Spinal cord (tissue), 10 donors: Measurements from ENCODE around the gene SDF4. TPM values are rescaled to one million over a fixed set of nuclear protein-coding genes. Genes with fewer than 3 reads are reported as not detected.

ENCODE experiments used
- DNase-seq, 6 donors: peaks; one replicate each; pipeline versions ENCODE4 v3.0.0 to v3.0.0-alpha.2; 2013 to 2015; ENCODE audit warnings: low spot score in 6 of 6, low read depth in 4 of 6
- H3K27ac ChIP-seq: one replicate; pipeline ENCODE4 v1.5.1; 2013; ENCODE audit warnings: low read depth, low read length, control low read depth
- H3K27me3 ChIP-seq: one replicate; pipeline ENCODE4 v1.6.1; 2013; ENCODE audit warnings: low read length; ENCODE audit not compliant: control insufficient read depth, insufficient read depth
- H3K36me3 ChIP-seq: one replicate; pipeline ENCODE4 v1.6.1; 2013; ENCODE audit warnings: low read length; ENCODE audit not compliant: control insufficient read depth, insufficient read depth
- H3K4me1 ChIP-seq: one replicate; pipeline ENCODE4 v1.6.1; 2013; ENCODE audit warnings: low read length; ENCODE audit not compliant: control insufficient read depth, insufficient read depth
- H3K4me3 ChIP-seq: one replicate; pipeline ENCODE4 v1.5.1; 2013; ENCODE audit warnings: low read depth, low read length, control low read depth
- H3K9me3 ChIP-seq: one replicate; pipeline ENCODE4 v1.6.1; 2013; ENCODE audit warnings: low read length; ENCODE audit not compliant: control insufficient read depth, insufficient read depth
- WGBS: methylation state at CpG from one replicate; pipeline ENCODE4 v1.1.5; 2013; ENCODE audit warnings: missing lambda C conversion rate; ENCODE audit not compliant: insufficient coverage; 5-methylcytosine and 5-hydroxymethylcytosine counted together
- polyA plus RNA-seq, 2 donors: library from polyadenylated mRNA; unstranded; fragments of 120-200 nt; gene quantifications; one replicate each; pipeline ENCODE4 v1.2.1, GENCODE V29; 2013; ENCODE audit not compliant: insufficient read length in 2 of 2
- total RNA-seq, 2 donors: library from RNA; depleted of rRNA in 1 of 2; stranded (reverse); fragments of 120-200 nt in 1 of 2; fragments of >200 nt in 1 of 2; gene quantifications; one replicate each; pipeline versions ENCODE4 v1.2.3 to v1.2.4, GENCODE V29; 2013 to 2014
- donor health status: healthy.

Gene SDF4
- total and polyA plus RNA-seq, 4 donors: 31.0 to 160 (median 106) TPM

DNA sequence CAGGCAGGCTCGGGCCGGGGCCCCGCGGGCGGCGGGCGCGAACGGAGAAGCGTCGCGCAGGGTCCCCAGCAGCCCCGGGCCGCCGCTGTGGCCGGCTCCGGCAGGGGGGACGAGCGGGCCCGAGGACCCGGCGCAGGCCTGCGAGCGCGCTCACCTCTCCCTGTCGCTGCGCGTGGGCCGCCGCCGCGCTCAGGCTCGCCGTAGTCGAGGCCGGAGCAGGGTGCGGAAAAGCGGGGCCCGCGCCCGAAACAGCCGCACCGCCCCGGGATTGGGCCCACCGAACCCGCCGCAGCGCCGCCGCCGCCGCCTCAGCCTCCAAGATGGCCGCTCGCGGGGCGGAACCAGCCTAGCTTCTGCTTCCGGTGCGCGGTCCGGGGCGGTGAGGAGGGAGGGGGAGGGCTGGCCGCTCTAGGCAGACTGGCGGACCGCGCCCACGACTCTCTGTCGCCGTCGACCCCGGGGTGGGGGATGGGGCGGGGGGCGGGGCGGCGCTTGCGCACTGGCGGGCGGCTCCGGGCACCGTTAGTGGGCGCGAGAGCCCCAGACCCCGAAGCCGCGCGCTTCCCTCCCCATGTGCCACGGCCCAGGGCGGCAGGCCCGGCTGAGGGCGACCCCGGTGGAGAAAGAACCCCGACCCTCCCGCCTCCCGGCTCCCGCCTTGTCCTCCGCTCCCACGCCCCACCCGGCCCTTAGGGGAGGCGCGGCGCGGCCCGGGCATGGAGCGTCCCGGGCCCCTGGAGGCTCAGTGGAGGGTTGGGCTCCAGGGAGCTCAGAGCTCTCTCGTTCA is 41.9 kb upstream of the SDF4 start, which contains the start of gene UBE2J2:
Gene UBE2J2, minus strand, starts transcription at position 343 of the 787 bp plus-strand sequence. CDS start 5,862 bp downstream, outside the sequence.
- H3K9me3 ChIP-seq: no peaks in the 10 kb centered on the region
- no peak within 1 kb of the TSS for H3K27ac ChIP-seq
- H3K4me3 ChIP-seq: peak within 1 kb of the TSS; percentile 78
- no peaks in the 10 kb centered on the region for H3K27me3 ChIP-seq
- H3K4me1 ChIP-seq: peaks cover 44% of the 10 kb centered on the region
- WGBS: under 1% methylated on average over 102 of the region's 105 CpGs
- DNase-seq: peak in 5 of 6 donors; percentile 78 to 97 (median 89)
- H3K36me3 ChIP-seq: peaks cover 39% of the 10 kb centered on the region

DNA sequence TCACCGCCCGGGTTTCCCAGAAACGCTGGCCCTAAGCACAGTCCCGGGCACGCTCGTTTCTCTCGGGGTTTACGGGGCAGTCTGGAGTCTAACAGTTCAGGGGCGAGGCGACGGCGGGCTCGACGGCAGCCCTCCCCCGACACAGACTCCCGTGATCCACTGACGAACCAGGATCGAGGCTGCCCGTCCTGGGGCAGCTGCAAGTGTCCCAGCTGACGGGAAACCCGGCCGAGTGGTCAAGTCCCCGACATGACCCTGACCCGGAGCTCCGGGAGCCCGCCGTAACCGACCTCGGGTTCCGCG is 41.4 kb upstream of the SDF4 start:
- DNase-seq: no peak
- Histone ChIP-seq H3K4me3 (peak overlapping the region; percentile 78), H3K4me1 (peaks cover 44% of the 10 kb centered on the region), H3K27ac (no peak overlapping the region), H3K36me3 (peaks cover 44% of the 10 kb centered on the region), H3K9me3 (no peaks in the 10 kb centered on the region), H3K27me3 (no peaks in the 10 kb centered on the region)
- WGBS: under 1% methylated on average over 31 of the region's 31 CpGs

DNA sequence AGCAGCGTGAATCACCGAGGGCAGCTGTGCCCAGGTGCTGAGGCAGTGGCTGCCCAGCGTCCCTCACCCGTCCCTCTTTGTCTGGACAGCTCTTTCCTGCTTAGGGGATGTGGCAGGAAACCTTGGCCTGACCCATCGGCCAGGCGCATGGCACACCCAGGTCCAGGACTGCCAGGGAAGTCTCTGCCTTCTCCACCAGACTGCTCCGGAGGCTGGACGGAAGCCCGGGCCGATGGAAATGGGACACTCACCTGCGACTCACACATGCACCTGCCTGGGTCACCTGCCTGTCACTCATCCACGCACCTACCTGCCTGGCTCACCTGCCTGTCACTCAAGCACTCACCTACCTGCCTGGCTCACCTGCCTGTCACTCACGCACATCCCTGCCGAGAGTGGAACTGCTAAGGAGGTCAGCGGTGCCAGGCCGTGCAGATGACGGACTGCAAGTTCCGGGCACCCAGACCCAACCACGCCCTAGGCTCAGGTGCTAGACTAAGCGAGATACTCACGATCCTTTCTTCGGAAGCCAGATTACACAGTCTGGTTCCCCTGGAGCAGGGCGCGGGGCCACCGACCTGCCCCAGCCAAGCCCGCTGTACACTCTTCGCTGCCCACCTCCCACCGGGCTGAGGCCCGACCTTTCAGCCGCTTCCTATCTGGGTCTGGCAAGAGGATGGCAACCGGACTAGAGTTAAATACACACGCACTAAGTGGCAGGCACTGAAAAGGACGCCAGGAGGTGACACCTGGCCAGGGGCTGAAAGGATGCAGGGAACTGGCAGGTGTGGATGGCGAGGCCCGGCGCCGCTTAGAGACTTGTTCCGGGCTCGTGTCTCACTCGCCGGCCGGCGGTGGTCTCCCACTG is 40.8 kb upstream of the SDF4 start:
- Histone ChIP-seq H3K27me3 (no peaks in the 10 kb centered on the region), H3K27ac (no peak overlapping the region), H3K36me3 (peaks cover 50% of the 10 kb centered on the region), H3K9me3 (no peaks in the 10 kb centered on the region), H3K4me3 (peak overlapping the region; percentile 78), H3K4me1 (peaks cover 44% of the 10 kb centered on the region)
- no peak for DNase-seq
- WGBS: 52% methylated on average over 43 of the region's 43 CpGs

DNA sequence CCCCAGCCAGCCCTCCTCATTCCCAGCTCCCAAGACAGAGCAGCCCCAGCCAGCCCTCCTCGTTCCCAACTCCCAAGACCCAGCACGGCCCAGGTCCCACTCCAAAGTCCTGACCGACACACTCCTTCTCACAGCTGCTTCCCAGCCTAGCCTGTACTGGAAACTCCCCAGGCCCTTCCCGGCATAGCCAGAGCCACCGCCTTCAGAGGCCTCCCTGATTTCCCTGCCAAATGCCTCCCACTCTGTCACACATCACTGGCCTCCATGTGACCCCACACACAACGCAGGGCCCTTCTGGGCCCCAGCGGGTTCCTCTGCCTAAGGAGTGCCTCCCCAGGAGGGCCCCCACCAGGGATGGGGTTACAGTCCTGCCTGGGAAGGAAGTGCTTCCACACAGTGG is 39.0 kb upstream of the SDF4 start:
- no peak overlapping the region for H3K4me3 ChIP-seq
- H3K27ac ChIP-seq: no peak overlapping the region
- 95% methylated on average over 7 of the region's 7 CpGs for WGBS
- H3K9me3 ChIP-seq: no peaks in the 10 kb centered on the region
- H3K27me3 ChIP-seq: no peaks in the 10 kb centered on the region
- no peak for DNase-seq
- peaks cover 65% of the 10 kb centered on the region for H3K36me3 ChIP-seq
- peaks cover 44% of the 10 kb centered on the region for H3K4me1 ChIP-seq

DNA sequence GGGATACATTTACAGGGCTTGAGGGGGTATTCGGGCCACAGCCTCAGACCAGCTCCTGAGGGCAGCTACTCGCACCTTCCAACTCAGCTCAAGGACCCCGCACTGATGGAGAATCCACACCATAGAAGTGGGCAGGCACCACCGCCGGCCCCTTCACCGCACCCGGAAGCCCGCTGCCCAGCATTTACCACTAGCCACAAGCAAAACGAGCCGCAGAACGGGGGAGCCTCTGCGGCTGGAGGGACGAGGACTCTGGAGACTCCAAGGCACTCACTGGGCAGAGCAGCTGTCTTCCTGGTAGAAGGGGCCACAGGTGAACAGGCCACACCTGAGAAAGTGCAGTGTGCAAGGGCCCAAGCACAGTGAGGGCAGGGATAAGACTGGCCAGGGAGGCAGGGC is 36.5 kb upstream of the SDF4 start:
- peaks cover 83% of the 10 kb centered on the region for H3K36me3 ChIP-seq
- no peak for DNase-seq
- H3K27ac ChIP-seq: no peak overlapping the region
- WGBS: 95% methylated on average over 11 of the region's 13 CpGs
- peaks cover 29% of the 10 kb centered on the region for H3K4me1 ChIP-seq
- no peaks in the 10 kb centered on the region for H3K9me3 ChIP-seq
- H3K27me3 ChIP-seq: no peaks in the 10 kb centered on the region
- no peak overlapping the region for H3K4me3 ChIP-seq

DNA sequence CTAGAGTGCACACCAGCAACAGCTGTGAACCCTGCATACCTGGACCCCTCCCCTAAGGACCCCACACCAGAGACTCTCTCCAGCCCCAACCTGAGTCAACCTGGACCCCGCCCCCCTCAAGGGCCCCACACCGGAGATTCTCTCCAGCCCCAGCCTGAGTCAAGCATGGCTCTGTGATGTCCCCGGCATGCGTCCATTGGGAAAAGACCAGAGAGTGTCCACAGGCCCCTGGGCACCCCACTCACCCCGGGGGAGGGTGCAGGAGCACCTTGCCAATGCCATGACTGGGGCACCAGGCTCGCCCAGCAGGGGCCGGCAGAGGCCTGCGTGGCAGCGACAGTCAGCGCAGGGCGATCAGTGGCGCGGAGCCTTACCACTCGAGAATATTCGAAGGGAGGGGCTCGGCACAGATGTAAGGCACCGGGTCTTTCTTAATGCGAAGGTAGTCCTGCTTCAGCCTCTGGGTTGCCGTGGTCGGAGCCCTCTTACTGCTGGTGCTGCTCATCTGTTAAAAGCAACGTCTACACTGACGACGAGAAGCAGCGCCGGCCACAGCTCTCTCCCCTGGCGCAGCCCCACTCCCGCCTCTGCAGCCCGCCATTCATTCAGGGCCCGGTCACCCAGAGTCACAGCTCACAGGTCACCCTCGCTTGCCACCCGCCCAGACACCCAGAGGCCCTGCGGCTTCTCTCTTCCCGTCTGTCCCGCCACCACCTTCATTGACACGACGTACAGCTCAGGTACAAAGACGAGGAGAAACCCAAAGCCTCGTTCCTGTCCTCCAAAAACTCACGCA is 35.9 kb upstream of the SDF4 start:
- WGBS: 94% methylated on average over 39 of the region's 39 CpGs
- peaks cover 84% of the 10 kb centered on the region for H3K36me3 ChIP-seq

DNA sequence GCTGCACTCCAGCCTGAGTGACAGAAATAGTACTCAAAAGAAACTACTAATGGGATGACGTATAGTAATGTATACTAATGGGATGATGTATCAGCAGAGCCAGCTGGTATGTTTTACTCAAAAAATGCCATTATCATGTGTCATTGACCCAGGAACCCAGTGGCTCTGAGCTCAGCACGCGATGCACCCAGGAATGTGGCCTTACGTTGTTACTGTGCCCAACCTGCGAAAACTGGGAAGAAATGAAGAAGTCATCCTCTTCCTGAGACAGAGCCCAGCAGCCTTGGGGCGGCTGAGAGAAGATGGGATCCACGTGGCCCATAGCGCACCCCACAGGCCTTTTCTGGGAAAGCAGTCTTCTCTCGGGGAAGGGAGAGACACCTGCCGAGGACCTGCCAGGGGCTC is 33.1 kb upstream of the SDF4 start:
- Histone ChIP-seq H3K27ac (no peak overlapping the region), H3K9me3 (no peaks in the 10 kb centered on the region), H3K36me3 (peaks cover 87% of the 10 kb centered on the region), H3K4me1 (peaks cover 7% of the 10 kb centered on the region), H3K4me3 (no peak overlapping the region), H3K27me3 (no peaks in the 10 kb centered on the region)
- 88% methylated on average over 5 of the region's 10 CpGs for WGBS
- DNase-seq: no peak

More for the DNA sequence above, 35.9 kb upstream of the SDF4 start:
- H3K9me3 ChIP-seq: no peaks in the 10 kb centered on the region
- H3K4me3 ChIP-seq: no peak overlapping the region
- H3K4me1 ChIP-seq: peaks cover 24% of the 10 kb centered on the region
- DNase-seq: no peak
- H3K27ac ChIP-seq: no peak overlapping the region
- no peaks in the 10 kb centered on the region for H3K27me3 ChIP-seq

DNA sequence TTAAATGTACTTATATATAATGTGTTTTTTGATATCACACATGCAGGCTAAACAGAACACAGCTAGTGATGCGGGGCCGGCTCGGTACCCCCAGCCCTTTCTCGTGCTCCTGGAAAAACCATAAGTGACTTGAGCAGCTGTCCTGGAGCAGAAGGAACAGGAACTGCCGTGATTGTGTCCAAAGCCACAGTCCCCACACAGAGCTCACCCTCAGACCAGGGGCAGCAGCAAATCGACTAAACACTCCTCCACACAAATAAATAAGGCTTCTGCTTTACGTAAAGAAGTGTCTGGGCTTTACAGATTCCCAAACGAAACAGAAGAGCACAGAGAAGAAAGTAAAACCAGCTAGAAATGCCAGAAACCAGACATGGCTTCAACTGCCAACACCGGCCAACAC is 32.2 kb upstream of the SDF4 start:
- no peak for DNase-seq
- 95% methylated on average over 9 of the region's 9 CpGs for WGBS
- Histone ChIP-seq H3K4me3 (no peak overlapping the region), H3K4me1 (peaks cover 7% of the 10 kb centered on the region), H3K9me3 (no peaks in the 10 kb centered on the region), H3K27me3 (no peaks in the 10 kb centered on the region), H3K36me3 (peaks cover 94% of the 10 kb centered on the region), H3K27ac (no peak overlapping the region)

DNA sequence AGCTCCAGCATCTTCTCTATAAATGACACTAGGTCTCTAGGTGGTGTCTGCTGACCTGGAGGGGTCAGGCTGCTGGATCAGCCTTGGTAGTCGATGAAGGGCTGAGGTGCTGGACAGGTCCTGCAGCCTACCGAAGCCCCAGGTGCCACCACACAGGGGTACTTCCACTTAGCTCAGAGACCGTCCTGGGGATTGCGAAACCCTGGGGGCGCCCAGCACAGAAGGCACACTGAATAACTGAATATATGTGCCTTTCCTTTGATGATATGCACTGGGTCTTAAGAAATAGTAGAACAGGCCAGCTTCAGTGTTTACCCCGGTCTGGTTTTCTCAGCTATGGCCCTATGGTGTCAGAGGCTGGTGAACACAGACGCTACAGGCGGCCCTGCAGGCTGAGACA is 31.0 kb upstream of the SDF4 start:
- Histone ChIP-seq H3K27me3 (no peaks in the 10 kb centered on the region), H3K4me3 (no peak overlapping the region), H3K36me3 (peaks cover 94% of the 10 kb centered on the region), H3K4me1 (peaks cover 7% of the 10 kb centered on the region), H3K9me3 (no peaks in the 10 kb centered on the region), H3K27ac (no peak overlapping the region)
- DNase-seq: no peak
- WGBS: 97% methylated on average over 6 of the region's 8 CpGs
